Fibroblast of lung (primary cell): ENCODE measurements around the gene SEC16A. TPM values are rescaled to one million over a fixed set of nuclear protein-coding genes. Genes with fewer than 3 reads are reported as not detected.

Experiments
- DNase-seq, 2 donors: peaks; one replicate each; pipeline versions ENCODE4 v3.0.0 to v3.0.0-alpha.2; 2010; ENCODE audit warnings: low read depth in 2 of 2
- H2AFZ ChIP-seq: 2 replicates; pipeline ENCODE4 v1.5.1; 2012; ENCODE audit warnings: low read length, control low read depth, inconsistent platforms
- H3K27ac ChIP-seq: 2 replicates; pipeline ENCODE4 v1.5.1; 2011; ENCODE audit warnings: low read length, control low read depth; ENCODE audit not compliant: insufficient read depth
- H3K27me3 ChIP-seq: 2 replicates; pipeline ENCODE4 v1.5.1; 2011; ENCODE audit warnings: mild to moderate bottlenecking, low read length; ENCODE audit not compliant: control insufficient read depth, insufficient read depth
- H3K36me3 ChIP-seq: 2 replicates; pipeline ENCODE4 v1.5.1; 2011; ENCODE audit warnings: low read length; ENCODE audit not compliant: control insufficient read depth, insufficient read depth
- H3K4me1 ChIP-seq: 2 replicates; pipeline ENCODE4 v1.5.1; 2011; ENCODE audit warnings: low read length; ENCODE audit not compliant: control insufficient read depth, insufficient read depth; ENCODE audit errors: extremely low read depth
- H3K4me2 ChIP-seq: 2 replicates; pipeline ENCODE4 v1.5.1; 2011; ENCODE audit warnings: low read length, control low read depth; ENCODE audit not compliant: insufficient read depth; ENCODE audit errors: extremely low read depth
- H3K4me3 ChIP-seq, 4 experiments: fragments of 200-600 bp in 1 of 4; sonication (generic) in 1 of 4; replicated peaks in 1 of 4; 2 replicates each; pipeline ENCODE4 v1.5.1; 2011 to 2016; ENCODE audit warnings: low read length in 4 of 4, low read depth in 3 of 4, mild to moderate bottlenecking in 3 of 4, control low read depth in 2 of 4, inconsistent platforms in 1 of 4, mixed read lengths in 1 of 4; ENCODE audit not compliant: insufficient read depth in 1 of 4; ENCODE audit errors: control extremely low read depth in 1 of 4
- H3K79me2 ChIP-seq: 2 replicates; pipeline ENCODE4 v1.5.1; 2012; ENCODE audit warnings: mild to moderate bottlenecking, low read length, inconsistent platforms; ENCODE audit not compliant: control insufficient read depth, insufficient read depth
- H3K9ac ChIP-seq: 2 replicates; pipeline ENCODE4 v1.5.1; 2011; ENCODE audit warnings: mild to moderate bottlenecking, low read length, control low read depth; ENCODE audit not compliant: insufficient read depth
- H3K9me3 ChIP-seq: 2 replicates; pipeline ENCODE4 v1.5.1; 2012; ENCODE audit warnings: low read depth, low read length; ENCODE audit not compliant: control insufficient read depth, insufficient read depth
- H4K20me1 ChIP-seq: 2 replicates; pipeline ENCODE4 v1.5.1; 2011; ENCODE audit warnings: low read length; ENCODE audit not compliant: control insufficient read depth, insufficient read depth; ENCODE audit errors: extremely low read depth
- EZH2 ChIP-seq: IDR thresholded peaks from 2 replicates; pipeline ENCODE4 v1.5.1; 2012; ENCODE audit warnings: low read length, control low read depth, mild to moderate bottlenecking; ENCODE audit errors: missing control alignments
- polyA plus RNA-seq, 2 donors: library from polyadenylated mRNA; depleted of rRNA in 1 of 2; stranded (reverse) in 1 of 2; unstranded in 1 of 2; fragments of >200 nt; gene quantifications; 2 replicates each; pipeline ENCODE4 v1.2.1, GENCODE V29; 2011 to 2012; ENCODE audit warnings: missing spikeins in 1 of 2
- total RNA-seq: library from RNA; depleted of rRNA; stranded (reverse); fragments of >200 nt; gene quantifications from 2 replicates; pipeline ENCODE4 v1.2.1, GENCODE V29; 2014
- TF ChIP-seq, protein P1 (sequence below), 2 donors: IDR thresholded peaks in 1 of 2; conservative IDR thresholded peaks in 1 of 2; 1 replicate in 1 of 2; 2 replicates in 1 of 2; pipeline ENCODE4 v1.5.1; 2011 to 2012; ENCODE audit warnings: low read length in 2 of 2, control low read depth in 1 of 2, inconsistent platforms in 1 of 2, low read depth in 1 of 2, mild to moderate bottlenecking in 1 of 2

SEC16A gene
- total and polyA plus RNA-seq, 2 donors (not counting 1 experiment from before 2014, with no cell fraction given), result 17.8 to 23.9 TPM

DNA sequence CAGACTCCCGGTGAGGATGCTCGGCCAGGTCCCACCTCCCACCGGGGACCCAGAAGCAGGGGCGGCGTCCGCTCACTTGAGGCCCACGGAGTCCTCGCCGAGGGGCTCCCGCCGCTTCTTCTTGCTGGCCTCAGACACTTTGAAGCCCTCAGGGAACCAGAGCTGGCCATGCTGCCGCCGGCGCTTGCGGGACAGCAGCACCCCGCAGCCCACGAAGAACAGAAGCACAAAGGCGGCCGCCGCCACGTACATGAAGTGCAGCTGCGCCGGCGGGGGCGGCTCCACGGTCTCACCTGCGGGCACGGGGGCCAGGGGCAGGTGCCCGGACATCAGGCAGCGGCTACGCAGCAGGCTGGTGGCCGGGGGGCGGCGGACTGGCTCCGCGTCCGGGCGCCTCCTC is 19.4 kb upstream of the SEC16A start:
- H3K4me1 ChIP-seq, result no peaks in the 10 kb centered on the region
- H4K20me1 ChIP-seq, result no peaks in the 10 kb centered on the region
- peaks cover 42% of the 10 kb centered on the region for H3K36me3 ChIP-seq
- TF ChIP-seq, protein P1, sequence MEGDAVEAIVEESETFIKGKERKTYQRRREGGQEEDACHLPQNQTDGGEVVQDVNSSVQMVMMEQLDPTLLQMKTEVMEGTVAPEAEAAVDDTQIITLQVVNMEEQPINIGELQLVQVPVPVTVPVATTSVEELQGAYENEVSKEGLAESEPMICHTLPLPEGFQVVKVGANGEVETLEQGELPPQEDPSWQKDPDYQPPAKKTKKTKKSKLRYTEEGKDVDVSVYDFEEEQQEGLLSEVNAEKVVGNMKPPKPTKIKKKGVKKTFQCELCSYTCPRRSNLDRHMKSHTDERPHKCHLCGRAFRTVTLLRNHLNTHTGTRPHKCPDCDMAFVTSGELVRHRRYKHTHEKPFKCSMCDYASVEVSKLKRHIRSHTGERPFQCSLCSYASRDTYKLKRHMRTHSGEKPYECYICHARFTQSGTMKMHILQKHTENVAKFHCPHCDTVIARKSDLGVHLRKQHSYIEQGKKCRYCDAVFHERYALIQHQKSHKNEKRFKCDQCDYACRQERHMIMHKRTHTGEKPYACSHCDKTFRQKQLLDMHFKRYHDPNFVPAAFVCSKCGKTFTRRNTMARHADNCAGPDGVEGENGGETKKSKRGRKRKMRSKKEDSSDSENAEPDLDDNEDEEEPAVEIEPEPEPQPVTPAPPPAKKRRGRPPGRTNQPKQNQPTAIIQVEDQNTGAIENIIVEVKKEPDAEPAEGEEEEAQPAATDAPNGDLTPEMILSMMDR (conservative IDR thresholded peaks at IDR 0.05 in 1 of 2, IDR thresholded peaks at IDR 0.05 in 1 of 2; ENCODE audit: low read depth in 1 of 2, low read length in 2 of 2), result no peak
- no peaks in the 10 kb centered on the region for H3K27me3 ChIP-seq
- H3K4me2 ChIP-seq, result no peak overlapping the region
- no peak overlapping the region for H3K4me3 ChIP-seq
- H3K27ac ChIP-seq, result no peak overlapping the region
- no peak overlapping the region for H2AFZ ChIP-seq
- DNase-seq, result no peak
- H3K9ac ChIP-seq, result no peak overlapping the region
- H3K79me2 ChIP-seq, result no peaks in the 10 kb centered on the region
- H3K9me3 ChIP-seq, result no peaks in the 10 kb centered on the region

DNA sequence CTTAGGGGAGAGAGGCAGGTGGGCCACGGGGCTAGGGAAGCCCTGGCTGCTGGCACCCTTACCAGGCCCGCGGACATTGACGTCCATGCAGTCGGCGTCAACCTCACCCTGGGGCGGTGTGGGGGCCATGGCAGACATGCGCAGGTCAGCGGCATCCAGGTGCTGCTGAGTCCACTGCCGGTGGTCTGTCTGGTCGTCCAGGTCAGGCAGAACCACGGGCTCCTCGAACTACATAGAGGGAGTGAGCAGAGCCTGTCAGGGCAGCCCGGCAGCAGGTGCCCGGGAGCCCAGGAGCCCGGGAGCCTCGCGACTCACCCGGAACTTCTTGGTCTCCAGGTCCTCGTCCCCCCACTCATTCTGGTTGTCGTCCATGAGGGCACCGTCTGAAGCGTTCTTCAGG is 18.8 kb upstream of the SEC16A start:
- no peak for DNase-seq
- Histone ChIP-seq H3K27ac (no peak overlapping the region), H3K4me1 (no peaks in the 10 kb centered on the region), H2AFZ (no peak overlapping the region), H3K36me3 (peaks cover 41% of the 10 kb centered on the region), H3K4me3 (no peak overlapping the region), H3K79me2 (no peaks in the 10 kb centered on the region), H3K9ac (no peak overlapping the region), H3K27me3 (no peaks in the 10 kb centered on the region), H3K9me3 (no peaks in the 10 kb centered on the region), H3K4me2 (no peak overlapping the region), H4K20me1 (no peaks in the 10 kb centered on the region)
- TF ChIP-seq, protein P1 (conservative IDR thresholded peaks at IDR 0.05 in 1 of 2, IDR thresholded peaks at IDR 0.05 in 1 of 2; ENCODE audit: low read depth in 1 of 2, low read length in 2 of 2), result no peak
- no peak for TF ChIP-seq EZH2

DNA sequence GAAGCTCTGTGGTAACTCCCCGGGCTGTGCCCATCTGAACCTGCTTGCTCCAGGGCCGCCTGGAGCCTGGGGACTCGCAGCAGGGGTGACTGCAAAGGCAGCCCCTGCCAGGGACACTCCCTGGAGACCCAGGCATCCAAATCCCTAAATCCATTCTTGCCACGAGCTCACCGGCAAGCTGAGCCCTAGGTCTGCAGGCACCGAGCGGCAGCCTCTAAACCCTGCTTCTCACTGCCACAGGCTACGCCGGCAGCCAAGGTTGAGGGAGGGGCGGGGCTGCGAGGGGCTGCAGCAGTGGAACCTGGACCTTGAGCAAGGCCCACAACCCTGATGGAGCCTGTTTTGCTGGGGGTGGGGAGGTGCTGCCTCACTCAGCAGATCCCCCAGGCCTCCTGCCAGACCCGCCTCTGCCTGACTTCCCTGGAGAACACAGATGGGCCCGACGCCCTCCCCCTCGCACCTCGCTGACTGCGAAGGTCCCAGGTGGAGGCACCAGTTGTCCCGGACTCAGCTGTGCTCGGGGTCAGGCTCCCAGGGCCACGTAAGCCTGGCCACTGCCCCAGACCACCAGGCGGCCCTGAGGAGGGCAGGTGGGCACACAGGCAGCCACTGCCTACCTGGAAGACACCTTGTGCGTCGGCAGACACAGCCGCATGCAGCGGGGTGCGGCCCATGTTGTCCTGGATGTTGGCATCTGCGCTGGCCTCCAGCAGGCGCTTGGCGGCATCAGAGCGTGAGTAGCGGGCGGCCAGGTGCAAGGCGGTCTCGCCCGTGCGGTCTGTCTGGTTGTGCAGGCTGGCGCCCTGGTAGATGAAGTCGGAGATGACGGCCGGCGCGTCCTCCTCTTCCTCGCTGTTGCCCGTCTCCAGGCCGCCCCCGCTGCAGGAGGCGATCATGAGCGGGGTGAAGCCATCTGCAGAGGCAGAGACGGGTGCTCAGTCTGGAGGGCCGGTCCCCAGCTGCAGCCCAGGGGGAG is 17.4 kb upstream of the SEC16A start:
- Histone ChIP-seq H3K36me3 (peaks cover 38% of the 10 kb centered on the region), H3K79me2 (no peaks in the 10 kb centered on the region), H4K20me1 (no peaks in the 10 kb centered on the region), H3K4me3 (no peak overlapping the region), H3K9ac (no peak overlapping the region), H2AFZ (no peak overlapping the region), H3K9me3 (no peaks in the 10 kb centered on the region), H3K27me3 (no peaks in the 10 kb centered on the region), H3K27ac (no peak overlapping the region), H3K4me2 (no peak overlapping the region), H3K4me1 (no peaks in the 10 kb centered on the region)
- TF ChIP-seq, protein P1 (conservative IDR thresholded peaks at IDR 0.05 in 1 of 2, IDR thresholded peaks at IDR 0.05 in 1 of 2; ENCODE audit: low read depth in 1 of 2, low read length in 2 of 2), result no peak
- TF ChIP-seq EZH2, result no peak
- no peak for DNase-seq
